Neuronal stem cell (in vitro differentiated cells): ENCODE data around the gene YDJC.
"Not testable (repeated sequence)": the region's sequence is repeated elsewhere in the genome, so short reads cannot be mapped to it uniquely, and the experiment has no call there.

Experiments
- DNase-seq: peaks from one replicate; pipeline ENCODE4 v3.0.0-alpha.2; 2013; ENCODE audit warnings: low spot score
- H2AFZ ChIP-seq: one replicate; pipeline ENCODE4 v1.6.1; 2013; ENCODE audit warnings: mild to moderate bottlenecking, low read length, inconsistent platforms
- H2AK5ac ChIP-seq: 2 replicates; pipeline ENCODE4 v1.6.1; 2013; ENCODE audit warnings: low read depth, mild to moderate bottlenecking, inconsistent platforms, low read length, moderate library complexity, mixed read lengths
- H2BK120ac ChIP-seq: 2 replicates; pipeline ENCODE4 v1.6.1; 2013; ENCODE audit warnings: low read depth, mild to moderate bottlenecking, inconsistent platforms, low read length, moderate library complexity, mixed read lengths
- H2BK12ac ChIP-seq: one replicate; pipeline ENCODE4 v1.6.1; 2013; ENCODE audit warnings: low read length, inconsistent platforms
- H2BK15ac ChIP-seq: 2 replicates; pipeline ENCODE4 v1.6.1; 2013; ENCODE audit warnings: mild to moderate bottlenecking, low read length, inconsistent platforms, mixed read lengths
- H2BK5ac ChIP-seq: one replicate; pipeline ENCODE4 v1.6.1; 2013; ENCODE audit warnings: inconsistent platforms, mild to moderate bottlenecking, low read length, moderate library complexity
- H3K14ac ChIP-seq: one replicate; pipeline ENCODE4 v1.6.1; 2013; ENCODE audit warnings: low read length, inconsistent platforms
- H3K18ac ChIP-seq: 2 replicates; pipeline ENCODE4 v1.6.1; 2013; ENCODE audit warnings: low read length, inconsistent platforms
- H3K23ac ChIP-seq: 2 replicates; pipeline ENCODE4 v1.6.1; 2013; ENCODE audit warnings: low read depth, mild to moderate bottlenecking, mixed read lengths, low read length, inconsistent platforms; ENCODE audit not compliant: poor library complexity
- H3K27ac ChIP-seq: replicated peaks from 3 replicates; pipeline ENCODE4 v1.5.1; 2013; ENCODE audit warnings: low read length, inconsistent platforms
- H3K27me3 ChIP-seq, 3 experiments: 2 replicates each; pipeline ENCODE4 v1.6.1; 2013; ENCODE audit warnings: low read length in 3 of 3, mild to moderate bottlenecking in 2 of 3, inconsistent platforms in 1 of 3, low read depth in 1 of 3, mixed read lengths in 1 of 3, moderate library complexity in 1 of 3; ENCODE audit not compliant: control insufficient read depth in 3 of 3, insufficient read depth in 3 of 3
- H3K36me3 ChIP-seq, 2 donors: replicated peaks in 1 of 2; 2 replicates each; pipeline ENCODE4 v1.6.1; 2013; ENCODE audit warnings: low read length in 2 of 2; ENCODE audit not compliant: control insufficient read depth in 2 of 2, insufficient read depth in 2 of 2
- H3K4ac ChIP-seq: 2 replicates; pipeline ENCODE4 v1.6.1; 2013; ENCODE audit warnings: inconsistent platforms, mild to moderate bottlenecking, low read length, moderate library complexity
- H3K4me1 ChIP-seq, 2 donors: 1 replicate in 1 of 2; 2 replicates in 1 of 2; pipeline ENCODE4 v1.6.1; 2013; ENCODE audit warnings: low read length in 2 of 2, low read depth in 1 of 2; ENCODE audit not compliant: control insufficient read depth in 2 of 2, insufficient read depth in 1 of 2
- H3K4me2 ChIP-seq: one replicate; pipeline ENCODE4 v1.6.1; 2013; ENCODE audit warnings: mild to moderate bottlenecking, low read length, inconsistent platforms; ENCODE audit not compliant: insufficient read depth, poor library complexity, severe bottlenecking
- H3K4me3 ChIP-seq, 2 donors: 2 replicates each; pipeline ENCODE4 v1.5.1; 2013; ENCODE audit warnings: low read length in 2 of 2, mild to moderate bottlenecking in 2 of 2, inconsistent platforms in 1 of 2, moderate library complexity in 1 of 2
- H3K79me1 ChIP-seq: one replicate; pipeline ENCODE4 v1.6.1; 2013; ENCODE audit warnings: low read depth, mild to moderate bottlenecking, inconsistent platforms, low read length, moderate library complexity
- H3K9ac ChIP-seq: one replicate; pipeline ENCODE4 v1.6.1; 2013; ENCODE audit warnings: mild to moderate bottlenecking, low read depth, low read length, inconsistent platforms; ENCODE audit not compliant: poor library complexity
- H3K9me3 ChIP-seq, 2 donors: replicated peaks in 1 of 2; 2 replicates each; pipeline versions ENCODE3 to v1.6.1; 2013; ENCODE audit warnings: low read length in 2 of 2, mild to moderate bottlenecking in 2 of 2, inconsistent platforms in 1 of 2, low read depth in 1 of 2, mixed read lengths in 1 of 2, moderate library complexity in 1 of 2; ENCODE audit not compliant: control insufficient read depth in 2 of 2, insufficient read depth in 1 of 2
- H4K8ac ChIP-seq: one replicate; pipeline ENCODE4 v1.6.1; 2013; ENCODE audit warnings: low read depth, mild to moderate bottlenecking, inconsistent platforms, low read length, moderate library complexity
- H4K91ac ChIP-seq: one replicate; pipeline ENCODE4 v1.6.1; 2013; ENCODE audit warnings: low read length, low read depth, mild to moderate bottlenecking, inconsistent platforms; ENCODE audit not compliant: poor library complexity
- WGBS, 2 donors: extraction: QIAGEN DNeasy Blood & Tissue Kit; methylation state at CpG; one replicate each; pipeline ENCODE4 v1.1.7; 2013; ENCODE audit warnings: missing lambda C conversion rate in 2 of 2, mixed read lengths in 1 of 2; ENCODE audit not compliant: insufficient read length in 2 of 2, insufficient replicate concordance in 1 of 2; ENCODE audit errors: extremely low coverage in 2 of 2; 5-methylcytosine and 5-hydroxymethylcytosine counted together

Gene YDJC

GRCh38 chr22:21646608-21647590 lies 17.1 kb upstream of the YDJC start:
- peak overlapping the region; percentile 36 for H3K27ac ChIP-seq
- peak overlapping the region; percentile 66 for H3K4ac ChIP-seq
- peaks cover 13% of the 10 kb centered on the region in 2 donors for H3K4me1 ChIP-seq
- H3K36me3 ChIP-seq: peaks cover 21 to 47% of the 10 kb centered on the region in 2 donors
- no peak overlapping the region for H3K9ac ChIP-seq
- no peak overlapping the region for H3K18ac ChIP-seq
- H3K79me1 ChIP-seq: peaks cover 11% of the 10 kb centered on the region
- H2BK15ac ChIP-seq: no peak overlapping the region
- no peak overlapping the region for H4K91ac ChIP-seq
- peak overlapping the region; percentile 3 for H3K23ac ChIP-seq
- H3K4me2 ChIP-seq: peak overlapping the region; percentile 11
- H3K27me3 ChIP-seq: no peaks in the 10 kb centered on the region
- peak overlapping the region; percentile 65 for H4K8ac ChIP-seq
- no peak overlapping the region for H2BK12ac ChIP-seq
- no peak overlapping the region for H3K14ac ChIP-seq
- H2BK5ac ChIP-seq: peak overlapping the region; percentile 11
- H3K9me3 ChIP-seq: no peaks in the 10 kb centered on the region
- DNase-seq: peak; percentile 78
- H3K4me3 ChIP-seq: no peak overlapping the region
- H2AK5ac ChIP-seq: peak overlapping the region; percentile 56
- no peak overlapping the region for H2AFZ ChIP-seq
- no CpG with 5 or more reads among the region's 14 CpGs for WGBS, 2 donors
- H2BK120ac ChIP-seq: no peak overlapping the region

GRCh38 chr22:21645513-21645912 lies 15.7 kb upstream of the YDJC start:
- H3K27me3 ChIP-seq: not testable (repeated sequence)

GRCh38 chr22:21643533-21644357 lies 13.9 kb upstream of the YDJC start:
- H3K4me2 ChIP-seq: no peak overlapping the region
- H3K18ac ChIP-seq: no peak overlapping the region
- no peak overlapping the region for H2AK5ac ChIP-seq
- no peak overlapping the region for H2AFZ ChIP-seq
- no peaks in the 10 kb centered on the region for H3K9me3 ChIP-seq
- H2BK5ac ChIP-seq: no peak overlapping the region
- no CpG with 5 or more reads among the region's 22 CpGs for WGBS, 2 donors
- H3K4me3 ChIP-seq: peak overlapping the region; percentile 66 to 81
- H2BK12ac ChIP-seq: no peak overlapping the region
- H3K4me1 ChIP-seq: peaks cover 9 to 13% of the 10 kb centered on the region in 2 donors
- no peak overlapping the region for H3K14ac ChIP-seq
- no peak overlapping the region for H2BK15ac ChIP-seq
- H3K27ac ChIP-seq: no peak overlapping the region
- peak overlapping the region; percentile 83 for H3K23ac ChIP-seq
- no peak for DNase-seq
- peaks cover 9% of the 10 kb centered on the region for H3K79me1 ChIP-seq
- H4K8ac ChIP-seq: no peak overlapping the region
- no peaks in the 10 kb centered on the region for H3K27me3 ChIP-seq
- H3K36me3 ChIP-seq: peaks cover 17 to 38% of the 10 kb centered on the region in 2 donors
- H3K4ac ChIP-seq: no peak overlapping the region
- H3K9ac ChIP-seq: peak overlapping the region; percentile 15
- H2BK120ac ChIP-seq: no peak overlapping the region
- H4K91ac ChIP-seq: no peak overlapping the region

More at GRCh38 chr22:21645513-21645912, 15.7 kb upstream of the YDJC start:
- not testable (repeated sequence) for H2AK5ac ChIP-seq, H2AFZ ChIP-seq, H2BK15ac ChIP-seq, H4K91ac ChIP-seq, H3K4me3 ChIP-seq, H3K18ac ChIP-seq, H2BK12ac ChIP-seq, H2BK5ac ChIP-seq, H3K9ac ChIP-seq, H4K8ac ChIP-seq, H3K14ac ChIP-seq, H3K27ac ChIP-seq, H3K23ac ChIP-seq, DNase-seq, H2BK120ac ChIP-seq, H3K4me2 ChIP-seq, H3K4ac ChIP-seq, H3K9me3 ChIP-seq
- Histone ChIP-seq H3K36me3 (peaks cover 21 to 47% of the 10 kb centered on the region in 2 donors), H3K4me1 (peaks cover 11 to 16% of the 10 kb centered on the region in 2 donors), H3K79me1 (peaks cover 11% of the 10 kb centered on the region)
- no CpG with 5 or more reads among the region's 6 CpGs for WGBS, 2 donors
